Measurements from ENCODE around the gene ANKRD39.

DNA sequence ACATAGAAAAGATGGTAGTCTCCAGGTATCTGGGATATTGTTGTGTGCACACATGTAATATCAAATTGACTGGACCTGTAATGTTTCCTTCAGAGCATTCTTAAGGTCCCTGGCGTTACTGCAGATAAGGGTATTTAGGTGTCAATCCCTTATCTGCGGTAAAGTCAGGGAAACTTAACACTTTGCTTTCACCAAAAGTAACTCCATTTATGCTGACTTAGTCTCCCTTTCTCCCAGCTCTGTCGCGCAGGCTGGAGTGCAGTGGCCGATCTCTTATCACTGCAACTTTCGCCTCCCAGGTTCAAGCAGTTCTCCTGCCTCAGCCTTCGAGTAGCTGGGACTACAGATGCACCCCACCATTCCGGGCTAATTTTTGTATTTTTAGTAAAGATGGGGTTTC is 39.9 kb downstream of the ANKRD39 start:
- TF ChIP-seq POLR2AphosphoS5 (IDR thresholded peaks at IDR 0.05) (no peak), POLR2A (IDR thresholded peaks at IDR 0.05) (no peak), CTCF (IDR thresholded peaks at IDR 0.05 in 8 of 11, conservative IDR thresholded peaks at IDR 0.05 in 3 of 11) (no peak)
